Stimulated activated CD4-positive, alpha-beta T cell treated with anti-CD3 and anti-CD28 coated beads, Interleukin-15, amount 100 ng/mL, for 1 hour (primary cell): ENCODE data around the gene PLEKHG4B.

Experiments
- DNase-seq, 2 donors: peaks; one replicate each; pipeline ENCODE4 v3.0.0-alpha.2; 2020; ENCODE audit warnings: low read depth in 1 of 2, low spot score in 1 of 2

The PLEKHG4B gene

GRCh38 chr5:74503-75109 is 17.4 kb upstream of the PLEKHG4B start:
- no peak for DNase-seq

- DNase-seq: no peak
Observed at GRCh38 chr5:75331-76320, 16.3 kb upstream of the PLEKHG4B start.

GRCh38 chr5:76358-77169 is 15.4 kb upstream of the PLEKHG4B start:
- DNase-seq: no peak

GRCh38 chr5:77170-77501 is 14.8 kb upstream of the PLEKHG4B start:
- no peak for DNase-seq

- no peak for DNase-seq
Observed at GRCh38 chr5:77546-77945, 14.4 kb upstream of the PLEKHG4B start.

GRCh38 chr5:77957-78804 is 13.8 kb upstream of the PLEKHG4B start:
- DNase-seq: no peak

GRCh38 chr5:78805-79149 is 13.2 kb upstream of the PLEKHG4B start:
- DNase-seq: no peak

- no peak for DNase-seq
Observed at GRCh38 chr5:79263-79662, 12.7 kb upstream of the PLEKHG4B start.

- no peak for DNase-seq
Observed at GRCh38 chr5:79821-80220, 12.1 kb upstream of the PLEKHG4B start.

GRCh38 chr5:81391-82021 is 10.5 kb upstream of the PLEKHG4B start:
- no peak for DNase-seq

- no peak for DNase-seq
Observed at GRCh38 chr5:82097-82496, 9.9 kb upstream of the PLEKHG4B start.

- no peak for DNase-seq
Observed at GRCh38 chr5:82570-82969, 9.4 kb upstream of the PLEKHG4B start.

GRCh38 chr5:83029-83428 is 8.9 kb upstream of the PLEKHG4B start:
- no peak for DNase-seq

- DNase-seq: no peak
Observed at GRCh38 chr5:85334-85995, 6.5 kb upstream of the PLEKHG4B start.

- no peak for DNase-seq
Observed at GRCh38 chr5:89337-90286, 2.4 kb upstream of the PLEKHG4B start.

- DNase-seq: no peak
Observed at GRCh38 chr5:90590-91547, 1.1 kb upstream of the PLEKHG4B start.

GRCh38 chr5:92401-93220 is 643 bp downstream of the PLEKHG4B start:
- no peak for DNase-seq
